Activated CD8-positive, alpha-beta memory T cell treated with anti-CD3 and anti-CD28 coated beads for 48 hours (primary cell): ENCODE results near the gene USP17L27.
"Not testable (repeated sequence)": the region's sequence is repeated elsewhere in the genome, so short reads cannot be mapped to it uniquely, and the experiment has no call there.

Experiments
- DNase-seq, 3 experiments: peaks; one replicate each; pipeline ENCODE4 v3.0.0-alpha.2; 2020; ENCODE audit warnings: low read depth in 2 of 3, low spot score in 2 of 3

Gene USP17L27, protein sequence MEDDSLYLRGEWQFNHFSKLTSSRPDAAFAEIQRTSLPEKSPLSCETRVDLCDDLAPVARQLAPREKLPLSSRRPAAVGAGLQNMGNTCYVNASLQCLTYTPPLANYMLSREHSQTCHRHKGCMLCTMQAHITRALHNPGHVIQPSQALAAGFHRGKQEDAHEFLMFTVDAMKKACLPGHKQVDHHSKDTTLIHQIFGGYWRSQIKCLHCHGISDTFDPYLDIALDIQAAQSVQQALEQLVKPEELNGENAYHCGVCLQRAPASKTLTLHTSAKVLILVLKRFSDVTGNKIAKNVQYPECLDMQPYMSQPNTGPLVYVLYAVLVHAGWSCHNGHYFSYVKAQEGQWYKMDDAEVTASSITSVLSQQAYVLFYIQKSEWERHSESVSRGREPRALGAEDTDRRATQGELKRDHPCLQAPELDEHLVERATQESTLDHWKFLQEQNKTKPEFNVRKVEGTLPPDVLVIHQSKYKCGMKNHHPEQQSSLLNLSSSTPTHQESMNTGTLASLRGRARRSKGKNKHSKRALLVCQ

DNA sequence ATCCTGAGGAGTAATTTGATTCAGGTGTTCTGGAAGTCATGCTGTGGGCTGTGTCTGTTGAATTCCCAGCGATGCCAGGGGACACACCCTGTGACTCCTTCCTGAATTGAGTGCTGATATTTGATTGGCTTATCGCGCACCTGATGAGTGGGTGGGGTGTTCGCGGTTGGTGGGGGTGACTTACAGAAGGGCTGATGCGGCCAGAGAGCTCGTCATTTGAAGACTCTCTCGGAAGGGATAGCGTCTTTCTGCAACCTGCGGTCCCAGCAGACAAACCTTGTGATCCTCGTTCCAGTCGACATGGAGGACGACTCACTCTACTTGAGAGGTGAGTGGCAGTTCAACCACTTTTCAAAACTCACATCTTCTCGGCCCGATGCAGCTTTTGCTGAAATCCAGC, at the start of gene USP17L27:
Gene USP17L27 (plus strand): TSS at position 301 of the 400 bp plus-strand sequence. CDS start 0 bp downstream, at position 301.
- DNase-seq: not testable (repeated sequence)

DNA sequence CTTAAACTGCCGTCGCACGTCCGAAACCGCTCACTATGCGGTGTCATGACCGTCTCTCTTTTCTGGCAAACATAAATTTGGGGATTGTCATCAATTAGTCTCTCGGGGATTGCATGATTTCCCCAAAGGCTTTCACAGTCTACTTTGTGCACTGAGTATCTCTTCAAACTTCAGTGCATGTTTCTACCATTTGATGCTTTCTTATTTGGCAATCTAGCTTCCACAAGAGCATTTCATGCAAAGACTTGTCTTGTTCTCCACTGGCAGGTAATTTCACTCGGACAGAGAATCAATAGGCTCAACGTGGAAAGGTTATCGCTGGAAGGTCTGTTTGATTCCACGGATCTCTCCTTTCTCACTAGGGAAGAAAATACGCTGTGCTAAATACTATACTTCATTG, 19.8 kb upstream of the USP17L27 start:
- DNase-seq: not testable (repeated sequence)

DNA sequence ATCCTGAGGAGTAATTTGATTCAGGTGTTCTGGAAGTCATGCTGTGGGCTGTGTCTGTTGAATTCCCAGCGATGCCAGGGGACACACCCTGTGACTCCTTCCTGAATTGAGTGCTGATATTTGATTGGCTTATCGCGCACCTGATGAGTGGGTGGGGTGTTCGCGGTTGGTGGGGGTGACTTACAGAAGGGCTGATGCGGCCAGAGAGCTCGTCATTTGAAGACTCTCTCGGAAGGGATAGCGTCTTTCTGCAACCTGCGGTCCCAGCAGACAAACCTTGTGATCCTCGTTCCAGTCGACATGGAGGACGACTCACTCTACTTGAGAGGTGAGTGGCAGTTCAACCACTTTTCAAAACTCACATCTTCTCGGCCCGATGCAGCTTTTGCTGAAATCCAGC, 19.1 kb upstream of the USP17L27 start, which contains the start of gene USP17L24:
Gene USP17L24 (plus strand): TSS at position 301 of the 400 bp plus-strand sequence. CDS start 0 bp downstream, at position 301.
- not testable (repeated sequence) for DNase-seq

DNA sequence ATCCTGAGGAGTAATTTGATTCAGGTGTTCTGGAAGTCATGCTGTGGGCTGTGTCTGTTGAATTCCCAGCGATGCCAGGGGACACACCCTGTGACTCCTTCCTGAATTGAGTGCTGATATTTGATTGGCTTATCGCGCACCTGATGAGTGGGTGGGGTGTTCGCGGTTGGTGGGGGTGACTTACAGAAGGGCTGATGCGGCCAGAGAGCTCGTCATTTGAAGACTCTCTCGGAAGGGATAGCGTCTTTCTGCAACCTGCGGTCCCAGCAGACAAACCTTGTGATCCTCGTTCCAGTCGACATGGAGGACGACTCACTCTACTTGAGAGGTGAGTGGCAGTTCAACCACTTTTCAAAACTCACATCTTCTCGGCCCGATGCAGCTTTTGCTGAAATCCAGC, 14.3 kb upstream of the USP17L27 start, which contains the start of gene USP17L25:
Gene USP17L25 (plus strand): TSS at position 301 of the 400 bp plus-strand sequence. CDS start 0 bp downstream, at position 301.
- not testable (repeated sequence) for DNase-seq

DNA sequence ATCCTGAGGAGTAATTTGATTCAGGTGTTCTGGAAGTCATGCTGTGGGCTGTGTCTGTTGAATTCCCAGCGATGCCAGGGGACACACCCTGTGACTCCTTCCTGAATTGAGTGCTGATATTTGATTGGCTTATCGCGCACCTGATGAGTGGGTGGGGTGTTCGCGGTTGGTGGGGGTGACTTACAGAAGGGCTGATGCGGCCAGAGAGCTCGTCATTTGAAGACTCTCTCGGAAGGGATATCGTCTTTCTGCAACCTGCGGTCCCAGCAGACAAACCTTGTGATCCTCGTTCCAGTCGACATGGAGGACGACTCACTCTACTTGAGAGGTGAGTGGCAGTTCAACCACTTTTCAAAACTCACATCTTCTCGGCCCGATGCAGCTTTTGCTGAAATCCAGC, 9.6 kb upstream of the USP17L27 start, which contains the start of gene USP17L26:
Gene USP17L26 (plus strand): TSS at position 301 of the 400 bp plus-strand sequence. CDS start 0 bp downstream, at position 301.
- DNase-seq: not testable (repeated sequence)

DNA sequence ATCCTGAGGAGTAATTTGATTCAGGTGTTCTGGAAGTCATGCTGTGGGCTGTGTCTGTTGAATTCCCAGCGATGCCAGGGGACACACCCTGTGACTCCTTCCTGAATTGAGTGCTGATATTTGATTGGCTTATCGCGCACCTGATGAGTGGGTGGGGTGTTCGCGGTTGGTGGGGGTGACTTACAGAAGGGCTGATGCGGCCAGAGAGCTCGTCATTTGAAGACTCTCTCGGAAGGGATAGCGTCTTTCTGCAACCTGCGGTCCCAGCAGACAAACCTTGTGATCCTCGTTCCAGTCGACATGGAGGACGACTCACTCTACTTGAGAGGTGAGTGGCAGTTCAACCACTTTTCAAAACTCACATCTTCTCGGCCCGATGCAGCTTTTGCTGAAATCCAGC, 4.8 kb upstream of the USP17L27 start, which contains the start of gene USP17L5:
Gene USP17L5 (plus strand): TSS at position 301 of the 400 bp plus-strand sequence. CDS start 0 bp downstream, at position 301.
- DNase-seq: not testable (repeated sequence)

DNA sequence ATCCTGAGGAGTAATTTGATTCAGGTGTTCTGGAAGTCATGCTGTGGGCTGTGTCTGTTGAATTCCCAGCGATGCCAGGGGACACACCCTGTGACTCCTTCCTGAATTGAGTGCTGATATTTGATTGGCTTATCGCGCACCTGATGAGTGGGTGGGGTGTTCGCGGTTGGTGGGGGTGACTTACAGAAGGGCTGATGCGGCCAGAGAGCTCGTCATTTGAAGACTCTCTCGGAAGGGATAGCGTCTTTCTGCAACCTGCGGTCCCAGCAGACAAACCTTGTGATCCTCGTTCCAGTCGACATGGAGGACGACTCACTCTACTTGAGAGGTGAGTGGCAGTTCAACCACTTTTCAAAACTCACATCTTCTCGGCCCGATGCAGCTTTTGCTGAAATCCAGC, 4.6 kb downstream of the USP17L27 start, which contains the start of gene USP17L28:
Gene USP17L28 (plus strand): TSS at position 301 of the 400 bp plus-strand sequence. CDS start 0 bp downstream, at position 301.
- DNase-seq: not testable (repeated sequence)

DNA sequence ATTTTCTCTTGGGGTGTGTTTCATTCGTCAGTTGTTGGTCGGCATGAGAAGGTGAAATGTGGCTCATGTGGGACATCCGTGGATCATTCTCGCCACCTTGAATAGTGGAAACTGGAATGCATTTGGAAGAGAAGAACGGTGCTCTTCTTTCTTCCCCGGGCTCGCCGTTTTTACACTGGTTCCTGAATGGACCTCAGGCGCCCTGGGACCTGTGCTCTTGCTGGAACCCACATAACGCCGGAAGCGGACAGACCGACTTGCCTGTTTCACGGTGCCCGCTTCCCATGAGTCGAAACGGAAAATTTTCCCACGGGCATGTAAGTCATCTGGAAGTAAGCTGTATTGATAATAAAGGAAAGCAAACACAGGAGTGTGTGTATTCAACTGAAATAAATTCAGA, 6.9 kb downstream of the USP17L27 start:
- not testable (repeated sequence) for DNase-seq

DNA sequence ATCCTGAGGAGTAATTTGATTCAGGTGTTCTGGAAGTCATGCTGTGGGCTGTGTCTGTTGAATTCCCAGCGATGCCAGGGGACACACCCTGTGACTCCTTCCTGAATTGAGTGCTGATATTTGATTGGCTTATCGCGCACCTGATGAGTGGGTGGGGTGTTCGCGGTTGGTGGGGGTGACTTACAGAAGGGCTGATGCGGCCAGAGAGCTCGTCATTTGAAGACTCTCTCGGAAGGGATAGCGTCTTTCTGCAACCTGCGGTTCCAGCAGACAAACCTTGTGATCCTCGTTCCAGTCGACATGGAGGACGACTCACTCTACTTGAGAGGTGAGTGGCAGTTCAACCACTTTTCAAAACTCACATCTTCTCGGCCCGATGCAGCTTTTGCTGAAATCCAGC, 9.4 kb downstream of the USP17L27 start, which contains the start of gene USP17L29:
Gene USP17L29 (plus strand): TSS at position 301 of the 400 bp plus-strand sequence. CDS start 0 bp downstream, at position 301.
- DNase-seq: not testable (repeated sequence)

DNA sequence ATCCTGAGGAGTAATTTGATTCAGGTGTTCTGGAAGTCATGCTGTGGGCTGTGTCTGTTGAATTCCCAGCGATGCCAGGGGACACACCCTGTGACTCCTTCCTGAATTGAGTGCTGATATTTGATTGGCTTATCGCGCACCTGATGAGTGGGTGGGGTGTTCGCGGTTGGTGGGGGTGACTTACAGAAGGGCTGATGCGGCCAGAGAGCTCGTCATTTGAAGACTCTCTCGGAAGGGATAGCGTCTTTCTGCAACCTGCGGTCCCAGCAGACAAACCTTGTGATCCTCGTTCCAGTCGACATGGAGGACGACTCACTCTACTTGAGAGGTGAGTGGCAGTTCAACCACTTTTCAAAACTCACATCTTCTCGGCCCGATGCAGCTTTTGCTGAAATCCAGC, 18.9 kb downstream of the USP17L27 start, which contains the start of gene USP17L30:
Gene USP17L30 (plus strand): TSS at position 301 of the 400 bp plus-strand sequence. CDS start 0 bp downstream, at position 301.
- DNase-seq: not testable (repeated sequence)

DNA sequence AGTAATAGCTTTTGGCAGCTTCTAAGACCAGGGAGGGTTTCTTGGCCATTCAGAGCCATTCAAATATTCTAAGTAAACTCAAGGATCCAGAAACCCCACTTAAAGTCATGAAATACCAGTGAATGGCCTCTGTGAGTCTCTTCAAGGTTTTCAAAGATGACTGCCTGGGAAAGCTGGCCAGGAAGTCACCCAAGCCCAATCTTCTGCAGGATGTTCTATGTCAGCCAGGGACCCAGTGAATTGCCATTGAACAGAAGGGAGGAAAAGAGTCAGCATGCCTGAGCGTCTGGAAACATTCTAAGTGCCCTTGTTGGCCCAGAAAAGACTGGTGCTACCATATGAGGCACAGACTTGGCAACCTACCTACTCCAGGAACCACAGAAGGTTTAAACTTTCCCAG, 35.9 kb downstream of the USP17L27 start:
- DNase-seq: not testable (repeated sequence)

DNA sequence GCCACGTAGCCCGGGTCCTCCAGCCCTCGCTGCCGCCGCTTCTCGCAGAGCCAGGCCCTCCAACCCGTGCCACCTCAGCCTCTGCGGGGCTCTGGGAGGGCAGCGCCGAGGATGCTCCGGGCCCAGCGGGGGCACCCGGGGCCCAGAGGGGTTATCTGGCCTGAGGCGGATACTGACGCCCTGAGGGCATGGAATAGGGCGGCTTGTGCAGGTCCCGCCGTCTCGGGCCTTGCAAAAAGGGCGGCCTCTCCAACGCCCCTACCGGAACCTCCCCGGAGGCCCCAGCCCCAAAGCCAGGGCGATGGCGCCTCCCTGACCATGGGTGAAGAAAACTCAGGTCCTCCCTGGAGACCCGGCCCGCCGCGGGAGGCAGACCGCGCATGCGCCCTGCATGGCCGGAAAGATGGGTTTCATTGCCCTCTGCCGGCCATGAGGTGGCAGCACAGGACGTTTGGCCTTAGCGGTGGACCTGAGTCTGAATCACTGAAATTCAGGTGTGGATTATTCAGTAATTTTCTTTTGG, 37.1 kb downstream of the USP17L27 start:
- peak; percentile 2 to 8 (median 4) for DNase-seq

DNA sequence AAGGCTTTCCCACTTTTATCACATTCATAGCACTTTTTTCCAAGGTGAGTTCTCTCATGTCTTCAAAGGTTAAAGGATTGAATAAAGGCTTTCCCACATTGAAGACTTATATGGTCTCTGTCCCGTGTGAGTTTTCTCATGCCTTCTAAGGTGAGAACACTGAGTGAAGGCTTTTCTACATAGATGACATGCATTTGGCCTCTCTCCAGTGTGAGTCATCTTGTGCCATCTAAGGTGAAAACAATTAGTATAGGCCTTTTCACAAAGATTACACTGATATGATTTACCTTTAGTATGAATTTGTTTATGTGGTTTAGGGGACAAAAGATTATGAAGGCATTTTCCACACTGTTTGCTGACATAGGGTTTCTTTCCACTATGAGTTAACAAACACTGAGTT, 40.2 kb downstream of the USP17L27 start:
- no peak for DNase-seq

DNA sequence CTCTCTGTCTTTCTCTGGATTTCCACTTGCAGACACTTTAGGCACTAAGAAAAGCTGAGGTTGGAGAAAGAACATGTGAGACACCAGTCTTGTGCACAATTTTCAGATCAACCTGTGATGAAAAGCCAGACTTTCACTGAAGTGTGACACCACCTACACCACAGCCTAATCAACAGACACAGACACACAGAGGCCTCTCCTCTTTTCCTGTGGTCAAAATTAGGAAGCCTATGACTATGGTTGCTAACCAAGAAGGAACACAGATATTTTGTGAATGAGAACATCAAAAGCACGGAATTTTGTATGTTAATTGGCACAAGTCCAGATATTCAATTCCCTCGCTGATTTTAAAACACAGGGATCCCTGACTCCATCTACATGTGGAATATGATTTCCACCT, 45.1 kb downstream of the USP17L27 start:
- DNase-seq: not testable (repeated sequence)
